WI38 (cell line): ENCODE data around the gene DNAH17.

Experiments
- H3K4me3 ChIP-seq: 2 replicates; pipeline ENCODE4 v1.5.1; 2011; ENCODE audit warnings: low read depth, mild to moderate bottlenecking, control low read depth, low read length
- CTCF ChIP-seq: IDR thresholded peaks from 2 replicates; pipeline ENCODE4 v1.5.1; 2012; ENCODE audit warnings: low read depth, mild to moderate bottlenecking, control low read depth, low read length

DNAH17 gene

DNA sequence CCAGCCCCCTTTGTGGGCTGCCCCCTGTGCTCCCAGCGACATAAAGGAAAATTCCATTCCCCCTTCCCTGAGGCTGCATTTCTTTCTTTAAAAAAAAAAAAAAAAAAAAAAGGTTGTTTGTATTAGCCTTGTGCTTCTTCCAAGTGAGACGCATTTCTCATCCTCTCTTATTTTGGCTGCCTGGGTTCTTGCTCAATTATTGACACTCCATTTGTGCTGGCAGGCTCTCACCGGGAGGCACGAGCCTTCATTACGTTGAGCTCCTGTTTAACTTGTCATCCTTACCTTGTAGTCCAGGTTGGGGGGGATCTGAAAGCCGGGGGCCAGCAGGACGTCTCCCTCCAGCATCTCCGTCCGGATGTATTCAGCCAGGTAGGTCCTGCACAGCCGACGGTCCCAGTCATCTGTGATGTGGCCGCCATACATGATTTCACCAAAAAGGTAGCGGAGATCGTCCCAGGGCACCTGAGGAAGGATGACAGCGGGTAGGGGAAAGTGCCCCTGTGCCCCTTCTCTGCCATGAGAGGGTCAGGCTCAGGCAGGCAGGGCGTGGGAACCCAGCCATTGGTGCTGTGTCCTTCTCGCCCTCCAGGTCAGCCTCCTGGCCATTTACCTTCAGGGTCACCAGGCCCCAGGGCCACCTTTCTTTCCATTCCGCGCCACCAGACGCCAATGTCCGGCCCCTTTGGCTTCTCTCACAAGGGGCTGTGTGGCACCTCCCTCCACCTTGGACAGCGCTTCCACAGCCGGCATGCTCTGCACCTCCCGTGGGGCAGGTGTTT is 148.2 kb downstream of the DNAH17 start:
- no peak for TF ChIP-seq CTCF
- no peak overlapping the region for H3K4me3 ChIP-seq

DNA sequence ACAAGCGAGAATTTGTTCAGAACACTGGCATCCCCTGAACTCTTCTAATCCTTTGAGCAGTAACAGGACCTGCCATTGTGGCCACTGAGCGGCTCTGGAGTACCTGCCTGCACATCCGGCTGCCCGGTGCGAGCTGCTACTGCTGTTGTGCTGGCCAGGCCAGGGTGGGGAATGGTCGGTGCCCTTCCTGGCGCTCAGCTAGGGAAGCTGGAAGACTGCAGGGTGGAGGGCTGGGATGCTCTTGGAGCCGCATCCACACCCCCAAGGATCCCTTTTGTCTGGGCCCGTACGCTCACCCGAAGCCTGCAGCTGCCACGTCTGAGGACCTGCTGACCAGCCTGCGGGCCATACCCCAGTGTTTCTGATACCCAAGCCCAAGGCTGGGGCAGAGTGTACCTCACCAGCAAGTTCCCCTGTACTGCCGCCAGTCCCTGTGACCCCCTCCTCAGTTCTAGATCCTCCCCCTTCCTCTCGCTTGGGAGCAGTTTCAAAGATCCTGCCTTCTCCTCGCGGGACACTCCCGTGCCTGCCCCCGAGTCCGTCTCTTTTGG is 149.1 kb downstream of the DNAH17 start:
- H3K4me3 ChIP-seq: no peak overlapping the region
- no peak for TF ChIP-seq CTCF

DNA sequence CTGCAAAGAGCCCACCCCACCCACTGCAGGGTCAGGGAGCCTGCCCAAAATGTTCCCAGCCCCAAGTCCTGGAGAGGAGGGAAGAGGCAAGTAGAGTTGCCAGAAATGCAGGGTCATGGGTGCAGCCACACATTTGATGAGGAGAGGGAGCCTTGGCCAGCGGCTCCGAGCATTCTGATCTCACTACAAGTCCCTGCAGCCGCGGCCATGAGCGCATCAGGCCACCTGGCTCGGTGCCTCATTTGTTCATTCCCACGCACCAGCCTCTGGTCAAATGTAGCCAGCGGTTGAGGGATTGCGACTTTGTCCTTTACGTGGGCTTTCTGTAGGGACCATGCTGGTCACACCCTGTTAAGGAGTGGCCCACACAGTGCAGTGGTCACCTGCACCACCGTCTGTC is 150.1 kb downstream of the DNAH17 start:
- H3K4me3 ChIP-seq: no peak overlapping the region
- TF ChIP-seq CTCF: no peak

GRCh38 chr17:78426293-78426879 is 150.8 kb downstream of the DNAH17 start:
- no peak for TF ChIP-seq CTCF

DNA sequence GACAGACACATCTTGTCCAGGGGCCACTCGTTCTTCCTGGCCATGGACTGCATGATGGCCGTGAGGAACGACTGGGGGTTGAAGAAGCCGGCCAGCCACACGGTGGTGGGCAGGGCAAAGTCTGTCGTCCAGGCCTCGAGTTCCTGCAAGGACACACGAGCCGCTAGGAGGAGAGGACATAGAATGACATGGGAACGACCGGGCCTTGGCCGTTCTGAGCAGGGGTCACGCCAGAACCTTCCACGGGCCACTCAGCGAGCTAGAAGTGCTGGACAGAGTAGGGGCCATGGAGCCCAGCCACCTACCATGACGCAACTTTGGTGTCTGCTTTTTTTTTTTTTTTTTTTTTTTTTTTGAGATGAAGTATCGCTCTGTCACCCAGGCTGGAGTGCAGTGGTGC is 151.8 kb downstream of the DNAH17 start:
- no peak overlapping the region for H3K4me3 ChIP-seq
- no peak for TF ChIP-seq CTCF

More at GRCh38 chr17:78426293-78426879, 150.8 kb downstream of the DNAH17 start:
- H3K4me3 ChIP-seq: no peak overlapping the region

DNA sequence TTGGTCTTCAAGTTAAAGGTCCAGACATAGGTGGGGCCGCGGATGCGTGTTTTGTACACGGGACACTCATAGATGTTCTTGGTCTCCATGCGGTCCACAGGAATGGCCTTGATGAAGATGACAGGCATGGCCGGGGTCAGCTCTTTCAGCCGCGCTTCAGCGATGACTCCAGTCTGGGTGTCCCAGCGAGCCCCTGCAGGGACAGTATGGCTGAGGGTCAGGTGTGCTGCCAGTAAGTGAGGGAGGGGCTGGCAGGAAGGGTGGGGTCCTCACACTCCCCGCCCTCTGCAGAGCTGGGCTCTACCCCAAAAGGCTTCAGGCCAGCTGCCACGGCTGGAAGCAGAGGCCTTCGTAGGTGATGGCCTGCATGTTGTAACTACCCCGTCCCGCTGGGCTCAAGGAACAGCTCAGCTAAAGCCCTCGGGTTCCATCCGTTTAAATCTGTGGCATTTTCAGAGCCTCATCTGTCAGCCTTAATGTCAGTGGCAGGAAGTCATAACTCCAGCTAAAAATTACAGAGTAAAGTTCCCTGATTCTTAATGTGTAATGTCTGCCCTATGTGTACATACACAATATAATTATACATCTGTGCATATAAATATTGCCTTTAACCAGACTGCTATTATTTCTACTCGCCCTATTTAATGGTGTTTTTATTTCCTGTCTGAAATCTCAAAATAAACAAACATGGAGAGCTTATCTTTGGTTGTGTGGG is 153.1 kb downstream of the DNAH17 start:
- no peak for TF ChIP-seq CTCF
- no peak overlapping the region for H3K4me3 ChIP-seq
